Esophagus squamous epithelium (tissue), 5 donors: Measurements from ENCODE around the gene PDIK1L. TPM values are rescaled to one million over a fixed set of nuclear protein-coding genes. Genes with fewer than 3 reads are reported as not detected.
A peak's percentile ranks its signal among the peaks of the same experiment; 100 is the strongest.
"Not testable (repeated sequence)": the region's sequence is repeated elsewhere in the genome, so short reads cannot be mapped to it uniquely, and the experiment has no call there.

Experiments
- DNase-seq: peaks from one replicate; lab custom pipeline; 2025; lab: John Stamatoyannopoulos, UW
- H3K27ac ChIP-seq, 4 donors: fragments of 200-600 bp; sonication (generic); one replicate each; pipeline ENCODE4 v1.5.1; 2016 to 2019; ENCODE audit warnings: mild to moderate bottlenecking in 1 of 4
- H3K27me3 ChIP-seq, 4 donors: fragments of 200-600 bp; sonication (generic); 1 replicate in 3 of 4; 2 replicates in 1 of 4; pipeline versions ENCODE4 v1.5.1 to v1.6.0; 2017 to 2021; ENCODE audit warnings: antibody characterized with exemption in 1 of 4
- H3K36me3 ChIP-seq, 3 donors: fragments of 200-600 bp; sonication (generic); one replicate each; pipeline ENCODE4 v1.5.1; 2016 to 2019
- H3K4me1 ChIP-seq, 3 donors: fragments of 200-600 bp; sonication (generic); one replicate each; pipeline ENCODE4 v1.5.1; 2017 to 2019
- H3K4me3 ChIP-seq, 4 donors: fragments of 200-600 bp; sonication (generic); 1 replicate in 3 of 4; 2 replicates in 1 of 4; pipeline ENCODE4 v1.5.1; 2016 to 2019; ENCODE audit warnings: mild to moderate bottlenecking in 2 of 4, moderate library complexity in 1 of 4
- H3K9me3 ChIP-seq, 3 donors: fragments of 200-600 bp; sonication (generic); one replicate each; pipeline ENCODE4 v1.5.1; 2016 to 2019
- CTCF ChIP-seq, 6 experiments: fragments of 450-650 bp in 4 of 6; fragments of 200-600 bp in 2 of 6; sonication (generic) in 2 of 6; IDR thresholded peaks; one replicate each; pipeline ENCODE4 v1.5.1; 2016 to 2019; ENCODE audit warnings: antibody characterized with exemption in 6 of 6, mild to moderate bottlenecking in 4 of 6, moderate library complexity in 4 of 6
- POLR2A ChIP-seq, 4 donors: fragments of 450-650 bp; IDR thresholded peaks; one replicate each; pipeline ENCODE4 v1.6.1; 2017; ENCODE audit warnings: antibody characterized with exemption in 4 of 4, mild to moderate bottlenecking in 4 of 4, moderate library complexity in 3 of 4
- WGBS, 2 donors: methylation state at CpG; one replicate each; pipeline ENCODE4 v1.1.5; 2018; 5-methylcytosine and 5-hydroxymethylcytosine counted together
- intact Hi-C: fragments of 100-400 bp; cut with DNase I; formaldehyde crosslinking; loops from one replicate; pipeline ENCODE4 v1.15.0; 2022
- total RNA-seq, 4 donors: library from RNA; depleted of rRNA; stranded (reverse); fragments of >200 nt; gene quantifications; one replicate each; pipeline ENCODE4 v1.1.0, GENCODE V29; 2016
- donor health status: DM: yes; HTN: yes; CAD: no.

PDIK1L gene
- total RNA-seq, 4 donors from 2014 or later: 5.6 to 14.0 (median 8.3) TPM

- peaks cover 0 to 8% (median 0%) of the 10 kb centered on the region in 3 donors for H3K4me1 ChIP-seq
- H3K27ac ChIP-seq: no peak overlapping the region
- no peak overlapping the region for H3K4me3 ChIP-seq
- WGBS, 2 donors: 78 to 80% methylated on average over 3 of the region's 3 CpGs
- DNase-seq: no peak
- H3K9me3 ChIP-seq: no peaks in the 10 kb centered on the region
- H3K36me3 ChIP-seq: no peaks in the 10 kb centered on the region
- intact Hi-C loops: no loop called here
- TF ChIP-seq POLR2A (IDR thresholded peaks at IDR 0.05): no peak
- no peak for TF ChIP-seq CTCF (IDR thresholded peaks at IDR 0.05)
- H3K27me3 ChIP-seq: peaks cover 0 to 6% (median 0%) of the 10 kb centered on the region in 4 donors
Observed at GRCh38 chr1:26102119-26102518, 9.5 kb upstream of the PDIK1L start.

DNA sequence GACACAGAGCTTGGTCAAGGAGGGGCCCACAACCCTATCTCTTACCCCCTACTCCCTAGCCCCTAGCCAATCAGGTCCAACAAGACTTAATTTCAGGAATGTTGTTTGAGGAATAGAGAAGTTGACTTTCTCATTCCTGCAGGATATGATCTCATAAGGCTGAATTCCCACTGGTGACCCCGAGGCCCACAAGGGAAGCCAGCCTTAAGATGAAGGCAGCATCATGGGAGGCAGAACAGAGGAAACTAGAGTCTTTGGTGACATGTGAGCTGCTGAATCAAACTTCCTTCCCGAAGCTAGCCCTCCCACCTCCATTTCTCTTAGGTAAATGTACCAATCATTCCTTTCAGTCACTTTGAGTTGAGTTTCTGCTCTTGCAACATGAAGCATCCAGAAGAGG, 9.1 kb upstream of the PDIK1L start:
- no peaks in the 10 kb centered on the region for H3K36me3 ChIP-seq
- peaks cover 0 to 6% (median 0%) of the 10 kb centered on the region in 4 donors for H3K27me3 ChIP-seq
- H3K4me3 ChIP-seq: no peak overlapping the region
- intact Hi-C loops: no loop called here
- H3K4me1 ChIP-seq: peaks cover 0 to 8% (median 0%) of the 10 kb centered on the region in 3 donors
- TF ChIP-seq POLR2A (IDR thresholded peaks at IDR 0.05): no peak
- TF ChIP-seq CTCF (IDR thresholded peaks at IDR 0.05): no peak
- 54 to 60% methylated on average over 2 of the region's 2 CpGs for WGBS, 2 donors
- no peak overlapping the region for H3K27ac ChIP-seq
- no peak for DNase-seq
- H3K9me3 ChIP-seq: no peaks in the 10 kb centered on the region

DNA sequence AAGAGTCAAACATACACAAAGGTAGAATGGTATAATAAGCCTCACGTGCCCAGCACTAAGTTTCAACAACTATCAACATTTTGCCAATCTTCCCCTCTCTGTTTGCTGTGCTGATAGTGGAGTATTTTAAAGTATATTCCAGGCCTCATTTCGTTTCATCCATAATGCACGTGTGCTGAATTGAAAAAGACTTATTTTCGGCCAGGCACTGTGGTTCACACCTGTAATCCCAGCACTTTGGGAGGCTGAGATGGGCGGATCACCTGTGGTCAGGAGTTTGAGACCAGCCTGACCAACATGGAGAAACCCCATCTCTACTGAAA, 6.4 kb upstream of the PDIK1L start:
- intact Hi-C loops: loop anchor here (2.0 kb wide), 1 partner anchor 40 kb away; no protein-coding TSS in a partner anchor
- H3K36me3 ChIP-seq, H3K27me3 ChIP-seq, DNase-seq, H3K9me3 ChIP-seq, H3K27ac ChIP-seq, H3K4me3 ChIP-seq: not testable (repeated sequence)
- peak in 1 of 6 experiments; percentile 10 for TF ChIP-seq CTCF (IDR thresholded peaks at IDR 0.05)
- 36 to 44% methylated on average over 5 of the region's 5 CpGs for WGBS, 2 donors
- peaks cover 2 to 14% (median 5%) of the 10 kb centered on the region in 3 donors for H3K4me1 ChIP-seq

DNA sequence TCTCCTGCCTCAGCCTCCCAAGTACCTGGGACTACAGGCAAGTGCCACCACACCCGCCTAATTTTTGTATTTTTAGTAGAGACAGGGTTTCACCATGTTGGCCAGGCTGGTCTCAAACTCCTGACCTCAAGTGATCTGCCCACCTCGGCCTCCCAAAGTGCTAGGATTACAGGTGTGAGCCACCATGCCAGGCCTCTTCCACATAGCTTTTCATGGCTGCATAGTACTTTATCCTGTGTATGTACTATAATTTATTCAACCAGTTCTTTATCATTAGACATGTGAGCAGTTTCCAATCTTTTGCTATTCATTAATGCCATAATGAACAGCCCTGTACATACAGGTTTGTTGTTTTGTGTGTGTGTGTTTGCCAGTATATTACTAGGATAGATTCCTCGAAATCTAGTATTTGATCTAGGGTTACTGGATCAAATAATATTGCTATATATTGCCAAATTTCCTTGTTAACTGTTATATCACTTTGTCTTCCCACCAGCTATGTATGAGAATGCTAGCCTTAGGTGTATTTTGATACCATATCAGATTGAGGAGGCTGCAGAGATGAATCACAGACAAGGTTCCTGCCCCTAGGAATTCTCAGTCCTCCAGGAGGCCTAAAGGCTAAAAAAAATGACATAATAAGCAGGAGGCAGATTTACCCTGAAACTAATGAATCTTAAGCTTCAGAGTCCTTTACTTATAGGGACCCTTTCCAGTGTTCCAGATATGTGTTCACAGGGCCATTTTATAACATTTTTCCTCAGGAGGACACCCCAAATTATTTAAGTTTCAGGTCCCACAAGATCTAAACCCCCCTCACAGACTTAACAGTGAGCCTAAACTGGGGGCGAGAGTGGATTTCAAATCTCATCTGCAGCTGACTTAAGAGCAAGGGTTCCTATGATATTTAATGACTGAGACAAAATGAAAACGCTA, 2.1 kb upstream of the PDIK1L start:
- peaks cover 0 to 6% (median 4%) of the 10 kb centered on the region in 3 donors for H3K36me3 ChIP-seq
- no peak for DNase-seq
- 85 to 87% methylated on average over 5 of the region's 5 CpGs for WGBS, 2 donors
- TF ChIP-seq CTCF (IDR thresholded peaks at IDR 0.05) (no peak), POLR2A (IDR thresholded peaks at IDR 0.05) (no peak)
- no peaks in the 10 kb centered on the region for H3K9me3 ChIP-seq
- no peak overlapping the region for H3K4me3 ChIP-seq
- H3K27me3 ChIP-seq: no peaks in the 10 kb centered on the region
- peaks cover 13 to 40% (median 17%) of the 10 kb centered on the region in 3 donors for H3K4me1 ChIP-seq
- intact Hi-C loops: no loop called here
- H3K27ac ChIP-seq: peak overlapping the region in 2 of 4 donors; percentile 95 to 99
